Right lobe of liver (tissue), 4 donors: Measurements from ENCODE around the gene GGCT.

Experiments
- POLR2A ChIP-seq: fragments of 450-650 bp; IDR thresholded peaks from one replicate; pipeline ENCODE4 v1.6.1; 2017; ENCODE audit warnings: antibody characterized with exemption, mild to moderate bottlenecking
- TF ChIP-seq, protein P1 (sequence below), 4 donors: fragments of 200-600 bp in 3 of 4; fragments of 450-650 bp in 1 of 4; IDR thresholded peaks; one replicate each; pipeline versions ENCODE4 v1.5.1 to v1.8.0; 2016 to 2022; ENCODE audit warnings: antibody characterized with exemption in 4 of 4, mild to moderate bottlenecking in 2 of 4
- donor health status: DM: no; HTN: no; CAD: no.
- donor health status: DM: no; HTN: no; CAD: no.
- donor health status: DM: no; HTN: yes; CAD: no.

DNA sequence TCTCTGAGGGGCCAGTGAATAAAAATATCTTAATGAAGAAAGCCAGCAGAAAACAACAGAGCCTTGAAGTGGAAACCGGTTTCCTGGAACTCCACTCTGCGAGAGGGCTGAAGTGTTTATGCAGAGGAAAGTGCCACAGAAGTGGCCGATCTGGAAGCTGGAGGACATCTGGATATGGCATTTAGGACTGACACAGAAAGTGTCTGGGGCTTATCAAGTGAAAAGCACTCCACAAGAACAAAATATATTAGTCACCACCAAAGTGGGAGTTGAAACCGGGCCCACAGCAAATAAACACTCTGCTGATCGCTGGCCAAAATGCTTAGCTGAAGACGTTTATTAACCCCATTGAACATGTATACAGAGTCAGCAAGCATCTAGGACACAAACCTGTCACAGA is 33.9 kb downstream of the GGCT start:
- TF ChIP-seq, protein P1, sequence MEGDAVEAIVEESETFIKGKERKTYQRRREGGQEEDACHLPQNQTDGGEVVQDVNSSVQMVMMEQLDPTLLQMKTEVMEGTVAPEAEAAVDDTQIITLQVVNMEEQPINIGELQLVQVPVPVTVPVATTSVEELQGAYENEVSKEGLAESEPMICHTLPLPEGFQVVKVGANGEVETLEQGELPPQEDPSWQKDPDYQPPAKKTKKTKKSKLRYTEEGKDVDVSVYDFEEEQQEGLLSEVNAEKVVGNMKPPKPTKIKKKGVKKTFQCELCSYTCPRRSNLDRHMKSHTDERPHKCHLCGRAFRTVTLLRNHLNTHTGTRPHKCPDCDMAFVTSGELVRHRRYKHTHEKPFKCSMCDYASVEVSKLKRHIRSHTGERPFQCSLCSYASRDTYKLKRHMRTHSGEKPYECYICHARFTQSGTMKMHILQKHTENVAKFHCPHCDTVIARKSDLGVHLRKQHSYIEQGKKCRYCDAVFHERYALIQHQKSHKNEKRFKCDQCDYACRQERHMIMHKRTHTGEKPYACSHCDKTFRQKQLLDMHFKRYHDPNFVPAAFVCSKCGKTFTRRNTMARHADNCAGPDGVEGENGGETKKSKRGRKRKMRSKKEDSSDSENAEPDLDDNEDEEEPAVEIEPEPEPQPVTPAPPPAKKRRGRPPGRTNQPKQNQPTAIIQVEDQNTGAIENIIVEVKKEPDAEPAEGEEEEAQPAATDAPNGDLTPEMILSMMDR (IDR thresholded peaks at IDR 0.05) = no peak
- TF ChIP-seq POLR2A = no peak
